Measurements from ENCODE around the gene RPL23.

GRCh38 chr17:38898812-38899348 is 45.4 kb upstream of the RPL23 start:
- TF ChIP-seq, protein P1, sequence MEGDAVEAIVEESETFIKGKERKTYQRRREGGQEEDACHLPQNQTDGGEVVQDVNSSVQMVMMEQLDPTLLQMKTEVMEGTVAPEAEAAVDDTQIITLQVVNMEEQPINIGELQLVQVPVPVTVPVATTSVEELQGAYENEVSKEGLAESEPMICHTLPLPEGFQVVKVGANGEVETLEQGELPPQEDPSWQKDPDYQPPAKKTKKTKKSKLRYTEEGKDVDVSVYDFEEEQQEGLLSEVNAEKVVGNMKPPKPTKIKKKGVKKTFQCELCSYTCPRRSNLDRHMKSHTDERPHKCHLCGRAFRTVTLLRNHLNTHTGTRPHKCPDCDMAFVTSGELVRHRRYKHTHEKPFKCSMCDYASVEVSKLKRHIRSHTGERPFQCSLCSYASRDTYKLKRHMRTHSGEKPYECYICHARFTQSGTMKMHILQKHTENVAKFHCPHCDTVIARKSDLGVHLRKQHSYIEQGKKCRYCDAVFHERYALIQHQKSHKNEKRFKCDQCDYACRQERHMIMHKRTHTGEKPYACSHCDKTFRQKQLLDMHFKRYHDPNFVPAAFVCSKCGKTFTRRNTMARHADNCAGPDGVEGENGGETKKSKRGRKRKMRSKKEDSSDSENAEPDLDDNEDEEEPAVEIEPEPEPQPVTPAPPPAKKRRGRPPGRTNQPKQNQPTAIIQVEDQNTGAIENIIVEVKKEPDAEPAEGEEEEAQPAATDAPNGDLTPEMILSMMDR (IDR thresholded peaks at IDR 0.05) = no peak
- TF ChIP-seq POLR2A (IDR thresholded peaks at IDR 0.05) = no peak
